Breast epithelium (tissue), 3 donors: Measurements from ENCODE around the gene VAX1.

Source experiments
- POLR2AphosphoS5 ChIP-seq, 3 donors: sonication (generic); formaldehyde crosslinking; IDR thresholded peaks; one replicate each; pipeline ENCODE4 v1.6.1; 2017; ENCODE audit warnings: antibody characterized with exemption in 3 of 3
- TF ChIP-seq, protein P1 (sequence below), 3 donors: fragments of 450-650 bp; IDR thresholded peaks; one replicate each; pipeline ENCODE4 v1.5.1; 2016 to 2017; ENCODE audit warnings: antibody characterized with exemption in 3 of 3, mild to moderate bottlenecking in 3 of 3, moderate library complexity in 3 of 3

DNA sequence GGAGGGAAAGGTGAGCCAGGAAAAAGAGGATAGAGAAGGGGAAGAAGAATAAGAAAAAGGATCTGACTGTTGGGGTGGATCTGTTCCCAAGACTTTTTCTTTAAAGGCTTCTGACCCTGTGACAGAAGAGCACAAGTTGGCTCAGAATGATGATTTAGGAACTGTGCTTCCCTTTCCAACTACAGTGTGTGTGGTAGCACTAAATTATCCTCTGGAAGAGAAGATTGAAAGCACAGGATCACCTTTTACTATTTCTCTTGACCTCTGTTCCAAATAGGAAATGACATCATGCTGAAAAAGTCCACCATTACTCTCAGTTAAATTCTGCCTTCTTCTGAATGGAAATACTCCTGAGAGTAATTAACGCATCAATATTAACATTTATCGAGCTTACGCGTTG, 47.2 kb downstream of the VAX1 start:
- TF ChIP-seq, protein P1, sequence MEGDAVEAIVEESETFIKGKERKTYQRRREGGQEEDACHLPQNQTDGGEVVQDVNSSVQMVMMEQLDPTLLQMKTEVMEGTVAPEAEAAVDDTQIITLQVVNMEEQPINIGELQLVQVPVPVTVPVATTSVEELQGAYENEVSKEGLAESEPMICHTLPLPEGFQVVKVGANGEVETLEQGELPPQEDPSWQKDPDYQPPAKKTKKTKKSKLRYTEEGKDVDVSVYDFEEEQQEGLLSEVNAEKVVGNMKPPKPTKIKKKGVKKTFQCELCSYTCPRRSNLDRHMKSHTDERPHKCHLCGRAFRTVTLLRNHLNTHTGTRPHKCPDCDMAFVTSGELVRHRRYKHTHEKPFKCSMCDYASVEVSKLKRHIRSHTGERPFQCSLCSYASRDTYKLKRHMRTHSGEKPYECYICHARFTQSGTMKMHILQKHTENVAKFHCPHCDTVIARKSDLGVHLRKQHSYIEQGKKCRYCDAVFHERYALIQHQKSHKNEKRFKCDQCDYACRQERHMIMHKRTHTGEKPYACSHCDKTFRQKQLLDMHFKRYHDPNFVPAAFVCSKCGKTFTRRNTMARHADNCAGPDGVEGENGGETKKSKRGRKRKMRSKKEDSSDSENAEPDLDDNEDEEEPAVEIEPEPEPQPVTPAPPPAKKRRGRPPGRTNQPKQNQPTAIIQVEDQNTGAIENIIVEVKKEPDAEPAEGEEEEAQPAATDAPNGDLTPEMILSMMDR (IDR thresholded peaks at IDR 0.05), result no peak
- no peak for TF ChIP-seq POLR2AphosphoS5 (IDR thresholded peaks at IDR 0.05)
